ENCODE results near the gene ANTXR2. TPM values are rescaled to one million over a fixed set of nuclear protein-coding genes. Genes with fewer than 3 reads are reported as not detected.

ANTXR2 gene
- total RNA-seq, 4 donors from 2014 or later = 69.6 to 139 (median 118) TPM

GRCh38 chr4:80079255-80079923 lies 6.4 kb upstream of the ANTXR2 start:
- 86% methylated on average over 15 of the region's 15 CpGs for WGBS, 2 donors

GRCh38 chr4:80078346-80079092 lies 5.5 kb upstream of the ANTXR2 start:
- Histone ChIP-seq H3K4me3 (no peak overlapping the region), H3K4me1 (peaks cover 0 to 23% (median 9%) of the 10 kb centered on the region in 4 donors)
- TF ChIP-seq CTCF (IDR thresholded peaks at IDR 0.05) (no peak), EP300 (IDR thresholded peaks at IDR 0.05) (no peak), POLR2A (IDR thresholded peaks at IDR 0.05) (no peak)

More at GRCh38 chr4:80079255-80079923, 6.4 kb upstream of the ANTXR2 start:
- TF ChIP-seq EP300 (IDR thresholded peaks at IDR 0.05) (no peak), POLR2A (IDR thresholded peaks at IDR 0.05) (no peak), CTCF (IDR thresholded peaks at IDR 0.05) (no peak)
- H3K4me1 ChIP-seq = peaks cover 0 to 14% (median 2%) of the 10 kb centered on the region in 4 donors
- DNase-seq (ENCODE audit: low spot score in 2 of 2) = no peak
- H3K4me3 ChIP-seq = no peak overlapping the region
- H3K27me3 ChIP-seq = no peaks in the 10 kb centered on the region
- H3K27ac ChIP-seq = no peak overlapping the region
- no peaks in the 10 kb centered on the region for H3K36me3 ChIP-seq
- H3K9me3 ChIP-seq = no peaks in the 10 kb centered on the region

GRCh38 chr4:80077639-80078038 lies 4.6 kb upstream of the ANTXR2 start:
- Histone ChIP-seq H3K4me3 (no peak overlapping the region), H3K9me3 (no peaks in the 10 kb centered on the region), H3K4me1 (peaks cover 0 to 26% (median 11%) of the 10 kb centered on the region in 4 donors), H3K27me3 (no peaks in the 10 kb centered on the region), H3K27ac (no peak overlapping the region), H3K36me3 (no peaks in the 10 kb centered on the region)
- no peak for TF ChIP-seq EP300 (IDR thresholded peaks at IDR 0.05)
- TF ChIP-seq CTCF (IDR thresholded peaks at IDR 0.05) = no peak
- TF ChIP-seq POLR2A (IDR thresholded peaks at IDR 0.05) = no peak
- no peak for DNase-seq (ENCODE audit: low spot score in 2 of 2)
- 83 to 87% methylated on average over 5 of the region's 5 CpGs for WGBS, 2 donors

More at GRCh38 chr4:80078346-80079092, 5.5 kb upstream of the ANTXR2 start:
- no peaks in the 10 kb centered on the region for H3K36me3 ChIP-seq
- no peak for DNase-seq (ENCODE audit: low spot score in 2 of 2)
- no peak overlapping the region for H3K27ac ChIP-seq
- H3K9me3 ChIP-seq = no peaks in the 10 kb centered on the region
- WGBS, 2 donors = 89 to 90% methylated on average over 3 of the region's 3 CpGs
- no peaks in the 10 kb centered on the region for H3K27me3 ChIP-seq

- H3K4me1 ChIP-seq = peaks cover 0 to 26% (median 11%) of the 10 kb centered on the region in 4 donors
- DNase-seq (ENCODE audit: low spot score in 2 of 2) = no peak
- H3K27me3 ChIP-seq = no peaks in the 10 kb centered on the region
- TF ChIP-seq CTCF (IDR thresholded peaks at IDR 0.05) = no peak
- no peak for TF ChIP-seq POLR2A (IDR thresholded peaks at IDR 0.05)
- TF ChIP-seq EP300 (IDR thresholded peaks at IDR 0.05) = no peak
- no peaks in the 10 kb centered on the region for H3K9me3 ChIP-seq
- no peaks in the 10 kb centered on the region for H3K36me3 ChIP-seq
- H3K27ac ChIP-seq = no peak overlapping the region
- no peak overlapping the region for H3K4me3 ChIP-seq
Observed at GRCh38 chr4:80076681-80077080, 3.7 kb upstream of the ANTXR2 start.

- no peak for DNase-seq (ENCODE audit: low spot score in 2 of 2)
- Histone ChIP-seq H3K4me3 (no peak overlapping the region), H3K36me3 (no peaks in the 10 kb centered on the region), H3K9me3 (no peaks in the 10 kb centered on the region), H3K27me3 (no peaks in the 10 kb centered on the region), H3K4me1 (peaks cover 0 to 27% (median 11%) of the 10 kb centered on the region in 4 donors), H3K27ac (no peak overlapping the region)
- TF ChIP-seq CTCF (IDR thresholded peaks at IDR 0.05) (no peak), POLR2A (IDR thresholded peaks at IDR 0.05) (no peak), EP300 (IDR thresholded peaks at IDR 0.05) (no peak)
Observed at GRCh38 chr4:80075995-80076675, 3.1 kb upstream of the ANTXR2 start.
